Measurements from ENCODE around the gene GCSH. TPM values are rescaled to one million over a fixed set of nuclear protein-coding genes. Genes with fewer than 3 reads are reported as not detected.

The GCSH gene
- total RNA-seq, 5 donors from 2014 or later (not counting 1 experiment from before 2014, with no cell fraction given) = 2.8 to 5.4 (median 4.2) TPM

DNA sequence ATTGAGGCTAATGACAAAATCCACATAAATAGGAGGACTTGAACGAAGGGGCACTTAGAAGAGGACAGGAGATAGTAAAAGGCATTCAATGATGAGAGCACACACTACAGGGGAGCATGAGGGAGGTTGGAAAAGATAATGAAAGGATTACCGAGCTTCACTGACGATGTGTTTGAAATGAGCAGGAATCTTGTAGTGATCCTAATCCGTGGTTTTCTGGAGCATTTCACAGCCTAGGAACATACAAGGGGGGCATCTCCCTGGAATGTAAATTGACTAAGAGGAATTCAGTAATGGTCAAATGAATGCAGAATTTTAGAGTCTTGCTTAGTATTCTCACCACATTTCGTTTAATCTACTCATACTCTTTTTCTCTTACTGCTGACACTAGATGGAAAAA is 55.4 kb downstream of the GCSH start:
- H3K27me3 Mint-ChIP-seq = no peaks in the 10 kb centered on the region
- DNase-seq = no peak
- peaks cover 47% of the 10 kb centered on the region for H3K36me3 Mint-ChIP-seq
- Histone ChIP-seq H3K27me3 (replicated peaks in 1 of 2; ENCODE audit: control insufficient read depth in 2 of 2, extremely low read depth in 1 of 2, insufficient read depth in 2 of 2, low read length in 1 of 2) (no peaks in the 10 kb centered on the region), H3K4me1 (ENCODE audit: control insufficient read depth in 1 of 2, extremely low read depth in 1 of 2, insufficient read depth in 2 of 2, low read length in 2 of 2) (peaks cover 5 to 27% of the 10 kb centered on the region in 2 experiments), H3K27ac (ENCODE audit: low read length) (no peak overlapping the region), H3K36me3 (ENCODE audit: control insufficient read depth in 2 of 2, extremely low read depth in 1 of 2, insufficient read depth in 1 of 2, low read length in 1 of 2) (peaks cover 4 to 52% of the 10 kb centered on the region in 2 donors), H3K4me3 (ENCODE audit: control insufficient read depth in 1 of 2, extremely low read depth in 1 of 2, low read length in 1 of 2) (no peak overlapping the region), H3K9me3 (no peaks in the 10 kb centered on the region)
- H3K4me1 Mint-ChIP-seq = peaks cover 29 to 40% (median 30%) of the 10 kb centered on the region in 3 donors
- H3K4me3 Mint-ChIP-seq = no peak overlapping the region
- H3K27ac Mint-ChIP-seq = peak overlapping the region in 1 of 2 donors; percentile 26
- ChIA-PET POLR2A (no interaction called here), CTCF (no interaction called here)
- WGBS (ENCODE audit: insufficient coverage) = 100% methylated on average over 2 of the region's 5 CpGs
- ATAC-seq (replicated peaks in 1 of 4) = no peak
- H3K9me3 Mint-ChIP-seq = no peaks in the 10 kb centered on the region

DNA sequence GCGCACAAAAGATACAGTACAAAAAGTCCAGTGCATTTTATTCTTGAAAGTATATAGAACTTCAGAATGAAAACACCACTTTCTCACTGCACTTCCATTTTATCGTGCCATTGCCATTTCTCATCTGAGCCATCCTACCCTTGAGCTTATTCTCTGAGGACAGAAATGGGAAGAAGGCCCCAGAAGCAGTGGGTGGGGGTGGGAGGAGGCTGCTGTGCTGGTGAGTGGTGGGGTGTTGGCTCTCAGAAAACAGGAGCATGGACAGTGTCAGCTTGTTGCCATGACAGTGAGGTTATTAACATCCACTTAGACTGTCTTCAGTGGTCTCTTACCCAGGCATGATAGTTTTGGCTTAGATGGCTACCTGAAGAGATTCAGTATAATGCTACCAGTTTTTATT is 56.1 kb downstream of the GCSH start:
- Histone ChIP-seq H3K4me1 (ENCODE audit: control insufficient read depth in 1 of 2, extremely low read depth in 1 of 2, insufficient read depth in 2 of 2, low read length in 2 of 2) (peaks cover 5 to 31% of the 10 kb centered on the region in 2 experiments), H3K36me3 (ENCODE audit: control insufficient read depth in 2 of 2, extremely low read depth in 1 of 2, insufficient read depth in 1 of 2, low read length in 1 of 2) (peaks cover 4 to 45% of the 10 kb centered on the region in 2 donors), H3K4me3 (ENCODE audit: control insufficient read depth in 1 of 2, extremely low read depth in 1 of 2, low read length in 1 of 2) (no peak overlapping the region), H3K27me3 (replicated peaks in 1 of 2; ENCODE audit: control insufficient read depth in 2 of 2, extremely low read depth in 1 of 2, insufficient read depth in 2 of 2, low read length in 1 of 2) (no peaks in the 10 kb centered on the region), H3K9me3 (no peaks in the 10 kb centered on the region), H3K27ac (ENCODE audit: low read length) (no peak overlapping the region)
- ChIA-PET POLR2A (no interaction called here), CTCF (interaction anchor here in 1 of 2 donors (0.6 kb wide), 3 partner anchors 36 to 40 kb away, joined by 4 to 7 read pairs (median 6); no protein-coding TSS in a partner anchor)
- no CpG with 5 or more reads among the region's 2 CpGs for WGBS (ENCODE audit: insufficient coverage)
- H3K4me3 Mint-ChIP-seq = no peak overlapping the region
- no peaks in the 10 kb centered on the region for H3K9me3 Mint-ChIP-seq
- H3K4me1 Mint-ChIP-seq = peaks cover 29 to 43% (median 32%) of the 10 kb centered on the region in 3 donors
- H3K27ac Mint-ChIP-seq = peak overlapping the region in 1 of 2 donors; percentile 6
- H3K27me3 Mint-ChIP-seq = no peaks in the 10 kb centered on the region
- H3K36me3 Mint-ChIP-seq = peaks cover 43% of the 10 kb centered on the region
- ATAC-seq (replicated peaks in 1 of 4) (no peak), DNase-seq (no peak)

DNA sequence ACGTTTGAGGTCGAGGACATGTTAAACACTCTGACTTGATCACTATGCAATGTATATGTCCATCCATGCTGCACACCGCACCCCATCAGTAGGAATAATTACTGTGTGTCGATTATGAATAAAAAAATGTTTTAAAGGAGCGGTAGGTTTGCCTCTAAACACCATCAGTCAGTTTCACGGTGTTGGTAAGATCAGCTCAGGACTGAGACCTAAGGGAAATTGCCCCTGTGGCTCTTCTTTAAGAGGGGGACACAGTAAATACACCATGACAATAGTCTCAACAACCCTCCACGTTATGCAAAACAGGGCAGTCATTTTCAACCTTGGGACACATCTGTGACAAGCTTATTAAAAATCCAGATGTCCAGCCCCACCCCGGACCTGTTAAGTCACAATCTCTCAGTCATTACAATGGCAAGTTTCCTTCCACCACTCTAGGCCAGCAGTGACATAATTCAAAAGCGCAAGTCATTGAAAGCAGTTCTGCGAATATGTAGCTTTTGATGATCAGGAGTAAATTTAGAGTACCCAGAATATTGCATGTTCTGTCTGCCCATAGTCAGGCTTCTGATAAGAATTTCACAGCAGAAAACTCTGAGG is 59.3 kb downstream of the GCSH start:
- Mint-ChIP-seq H3K27me3 (no peaks in the 10 kb centered on the region), H3K4me3 (peak overlapping the region; percentile 82 to 83 (median 83)), H3K4me1 (peaks cover 29 to 45% (median 32%) of the 10 kb centered on the region in 3 donors), H3K36me3 (peaks cover 14% of the 10 kb centered on the region), H3K9me3 (no peaks in the 10 kb centered on the region), H3K27ac (peak overlapping the region; percentile 8 to 55)
- no peaks in the 10 kb centered on the region for H3K9me3 ChIP-seq
- peaks cover 5 to 31% of the 10 kb centered on the region in 2 experiments for H3K4me1 ChIP-seq (ENCODE audit: control insufficient read depth in 1 of 2, extremely low read depth in 1 of 2, insufficient read depth in 2 of 2, low read length in 2 of 2)
- ATAC-seq (replicated peaks in 1 of 4) = no peak
- peaks cover 0 to 13% of the 10 kb centered on the region in 2 donors for H3K36me3 ChIP-seq (ENCODE audit: control insufficient read depth in 2 of 2, extremely low read depth in 1 of 2, insufficient read depth in 1 of 2, low read length in 1 of 2)
- CTCF ChIA-PET = interaction anchor here (1.3 to 3.3 kb wide), 4 partner anchors 30 to 40 kb away, joined by 5 to 35 read pairs (median 18); partner anchors contain the start of genes C16orf46 (in 1 of the 2), CENPN (in 1 of the 2) and CMC2 (in 1 of the 2)
- WGBS (ENCODE audit: insufficient coverage) = 47% methylated on average over 5 of the region's 10 CpGs
- no peak overlapping the region for H3K27ac ChIP-seq (ENCODE audit: low read length)
- no peaks in the 10 kb centered on the region for H3K27me3 ChIP-seq (replicated peaks in 1 of 2; ENCODE audit: control insufficient read depth in 2 of 2, extremely low read depth in 1 of 2, insufficient read depth in 2 of 2, low read length in 1 of 2)
- peak overlapping the region; percentile 44 to 56 for H3K4me3 ChIP-seq (ENCODE audit: control insufficient read depth in 1 of 2, extremely low read depth in 1 of 2, low read length in 1 of 2)
- peak in 1 of 35 experiments; percentile 6 for DNase-seq
- POLR2A ChIA-PET = interaction anchor here in 1 of 2 donors (0.6 to 0.8 kb wide), 2 partner anchors 31 to 40 kb away, joined by 4 to 6 read pairs; partner anchors contain the start of gene C16orf46

GRCh38 chr16:81035975-81036750 is 60.0 kb downstream of the GCSH start:
- Histone ChIP-seq H3K9me3 (no peaks in the 10 kb centered on the region), H3K27me3 (replicated peaks in 1 of 2; ENCODE audit: control insufficient read depth in 2 of 2, extremely low read depth in 1 of 2, insufficient read depth in 2 of 2, low read length in 1 of 2) (no peaks in the 10 kb centered on the region), H3K36me3 (ENCODE audit: control insufficient read depth in 2 of 2, extremely low read depth in 1 of 2, insufficient read depth in 1 of 2, low read length in 1 of 2) (peaks cover 0 to 6% of the 10 kb centered on the region in 2 donors), H3K4me1 (ENCODE audit: control insufficient read depth in 1 of 2, extremely low read depth in 1 of 2, insufficient read depth in 2 of 2, low read length in 2 of 2) (peaks cover 5 to 31% of the 10 kb centered on the region in 2 experiments), H3K27ac (ENCODE audit: low read length) (no peak overlapping the region), H3K4me3 (ENCODE audit: control insufficient read depth in 1 of 2, extremely low read depth in 1 of 2, low read length in 1 of 2) (peak overlapping the region; percentile 44 to 56)
- Mint-ChIP-seq H3K4me1 (peaks cover 29 to 45% (median 32%) of the 10 kb centered on the region in 3 donors), H3K27me3 (no peaks in the 10 kb centered on the region), H3K36me3 (peaks cover 8% of the 10 kb centered on the region), H3K27ac (peak overlapping the region; percentile 8 to 55), H3K4me3 (peak overlapping the region; percentile 82 to 83 (median 83)), H3K9me3 (no peaks in the 10 kb centered on the region)
- peak; percentile 62 to 73 (median 68) for ATAC-seq (replicated peaks in 1 of 4)
- under 1% methylated on average over 64 of the region's 80 CpGs for WGBS (ENCODE audit: insufficient coverage)
- DNase-seq = peak in 24 of 35 experiments; percentile 2 to 65 (median 23)
- ChIA-PET POLR2A (interaction anchor here in 1 of 2 donors (0.6 kb wide), 3 partner anchors 19 to 1133 kb away, joined by 3 to 6 read pairs (median 4); no protein-coding TSS in a partner anchor), CTCF (interaction anchor here (0.5 to 3.3 kb wide), 17 partner anchors 19 to 65 kb away, joined by 3 to 35 read pairs (median 4); partner anchors contain the start of genes C16orf46 (in 2 of the 2), CENPN (in 1 of the 2) and CMC2 (in 1 of the 2))

GRCh38 chr16:81035398-81035974 is 60.7 kb downstream of the GCSH start, which contains the start of gene ATMIN:
ATMIN (plus strand) TSS chr16:81035842; CDS start chr16:81035871, 29 bp downstream.
- Mint-ChIP-seq H3K9me3 (no peaks in the 10 kb centered on the region), H3K4me3 (peak within 1 kb of the TSS; percentile 82 to 83 (median 83)), H3K36me3 (peaks cover 8% of the 10 kb centered on the region), H3K4me1 (peaks cover 24 to 42% (median 32%) of the 10 kb centered on the region in 3 donors), H3K27ac (peak within 1 kb of the TSS; percentile 8 to 69), H3K27me3 (no peaks in the 10 kb centered on the region)
- ChIA-PET CTCF (interaction anchor here (0.6 to 3.3 kb wide), 18 partner anchors 17 to 66 kb away, joined by 3 to 35 read pairs (median 4); partner anchors contain the start of genes C16orf46 (in 2 of the 2), CENPN (in 1 of the 2) and CMC2 (in 1 of the 2)), POLR2A (interaction anchor here in 1 of 2 donors (0.6 kb wide), 1 partner anchor 18 kb away, joined by 4 read pairs; no protein-coding TSS in a partner anchor)
- Histone ChIP-seq H3K36me3 (ENCODE audit: control insufficient read depth in 2 of 2, extremely low read depth in 1 of 2, insufficient read depth in 1 of 2, low read length in 1 of 2) (peaks cover 0 to under 1% of the 10 kb centered on the region in 2 donors), H3K27me3 (replicated peaks in 1 of 2; ENCODE audit: control insufficient read depth in 2 of 2, extremely low read depth in 1 of 2, insufficient read depth in 2 of 2, low read length in 1 of 2) (no peaks in the 10 kb centered on the region), H3K4me3 (ENCODE audit: control insufficient read depth in 1 of 2, extremely low read depth in 1 of 2, low read length in 1 of 2) (peak within 1 kb of the TSS; percentile 44 to 56), H3K27ac (ENCODE audit: low read length) (no peak within 1 kb of the TSS), H3K9me3 (no peaks in the 10 kb centered on the region), H3K4me1 (ENCODE audit: control insufficient read depth in 1 of 2, extremely low read depth in 1 of 2, insufficient read depth in 2 of 2, low read length in 2 of 2) (peaks cover 5 to 31% of the 10 kb centered on the region in 2 experiments)
- 2% methylated on average over 47 of the region's 54 CpGs for WGBS (ENCODE audit: insufficient coverage)
- ATAC-seq (replicated peaks in 1 of 4) = peak; percentile 94 to 97 (median 96)
- DNase-seq = peak; percentile 76 to 95 (median 86)

Data from T-cell (primary cell).